DMS79 (cell line): ENCODE results near the gene MTRF1L.
"Not testable (repeated sequence)": the region's sequence is repeated elsewhere in the genome, so short reads cannot be mapped to it uniquely, and the experiment has no call there.

Experiments used
- DNase-seq: peaks from one replicate; lab custom pipeline; 2025; lab: John Stamatoyannopoulos, UW

The MTRF1L gene

GRCh38 chr6:152969688-152970418 is 32.7 kb downstream of the MTRF1L start:
- no peak for DNase-seq

DNA sequence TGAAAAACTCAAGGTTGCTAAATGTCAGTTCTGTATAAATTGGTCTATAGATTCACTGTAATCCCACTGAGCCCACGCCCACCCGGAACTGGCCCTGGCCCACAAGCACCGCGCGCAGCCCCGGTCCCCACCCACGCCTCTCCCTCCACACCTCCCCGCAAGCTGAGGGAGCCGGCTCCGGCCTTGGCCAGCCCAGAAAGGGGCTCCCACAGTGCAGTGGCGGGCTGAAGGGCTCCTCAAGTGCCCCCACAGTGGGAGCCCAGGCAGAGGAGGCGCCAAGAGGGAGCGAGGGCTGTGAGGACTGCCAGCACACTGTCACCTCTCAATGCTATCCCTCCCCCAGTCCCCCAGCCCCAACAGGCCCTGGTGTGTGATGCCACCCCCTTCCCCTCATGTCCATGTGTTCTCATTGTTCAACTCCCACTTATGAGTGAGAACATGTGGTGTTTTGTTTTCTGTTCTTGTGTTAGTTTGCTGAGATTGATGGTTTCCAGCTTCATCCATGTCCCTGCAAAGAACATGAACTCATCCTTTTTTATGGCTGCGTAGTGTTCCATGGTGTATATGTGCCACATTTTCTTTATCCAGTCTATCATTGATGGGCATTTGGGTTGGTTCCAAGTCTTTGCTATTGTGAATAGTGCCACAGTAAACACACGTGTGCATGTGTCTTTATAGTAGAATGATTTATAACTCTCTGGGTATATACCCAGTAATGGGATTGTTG is 36.2 kb downstream of the MTRF1L start:
- not testable (repeated sequence) for DNase-seq

GRCh38 chr6:152959333-152959732 is 43.2 kb downstream of the MTRF1L start:
- DNase-seq: no peak

DNA sequence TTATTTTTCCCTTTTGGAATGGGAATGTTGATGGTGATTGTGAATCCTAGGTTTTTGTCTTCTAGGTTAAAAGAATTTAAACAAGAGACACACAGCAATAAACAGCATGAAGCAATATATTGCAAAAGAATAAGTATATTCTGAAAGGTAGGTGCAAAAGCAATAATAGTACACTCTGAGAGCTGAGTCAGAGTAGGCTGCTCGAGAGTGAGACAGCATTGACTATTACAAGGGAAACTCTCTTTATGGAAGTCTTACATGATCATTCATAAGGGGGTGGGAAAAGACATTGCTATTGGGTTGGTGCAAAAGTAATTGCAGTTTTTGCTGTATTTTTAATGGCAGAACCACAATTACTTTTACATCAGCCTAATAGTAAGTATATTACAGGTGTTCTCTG is 44.7 kb downstream of the MTRF1L start:
- DNase-seq: no peak

GRCh38 chr6:152954443-152954842 is 48.1 kb downstream of the MTRF1L start:
- no peak for DNase-seq

GRCh38 chr6:152952866-152953509 is 49.5 kb downstream of the MTRF1L start:
- DNase-seq: no peak

DNA sequence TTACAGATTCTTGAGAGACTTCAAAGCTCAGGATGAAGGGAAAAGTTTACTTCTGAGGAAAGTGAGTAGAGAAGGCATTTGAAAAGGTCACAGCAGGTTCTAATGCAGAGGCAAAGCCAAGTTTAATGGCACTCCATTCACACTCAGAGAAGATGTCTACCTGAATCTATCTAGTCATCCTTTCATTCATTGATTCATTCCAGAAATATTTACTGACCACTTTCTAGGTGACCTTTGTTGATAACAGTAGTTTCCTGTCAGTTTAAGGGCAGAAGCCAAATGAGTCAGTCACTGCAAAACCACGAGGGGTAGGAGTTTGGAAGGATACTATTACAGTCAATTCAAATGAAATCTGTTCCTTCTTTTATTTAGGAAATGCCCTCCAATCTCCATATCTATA is 50.5 kb downstream of the MTRF1L start:
- no peak for DNase-seq

- no peak for DNase-seq
Measured at GRCh38 chr6:152950240-152950639, 52.3 kb downstream of the MTRF1L start.

- DNase-seq: no peak
Measured at GRCh38 chr6:152948150-152948768, 54.2 kb downstream of the MTRF1L start.

DNA sequence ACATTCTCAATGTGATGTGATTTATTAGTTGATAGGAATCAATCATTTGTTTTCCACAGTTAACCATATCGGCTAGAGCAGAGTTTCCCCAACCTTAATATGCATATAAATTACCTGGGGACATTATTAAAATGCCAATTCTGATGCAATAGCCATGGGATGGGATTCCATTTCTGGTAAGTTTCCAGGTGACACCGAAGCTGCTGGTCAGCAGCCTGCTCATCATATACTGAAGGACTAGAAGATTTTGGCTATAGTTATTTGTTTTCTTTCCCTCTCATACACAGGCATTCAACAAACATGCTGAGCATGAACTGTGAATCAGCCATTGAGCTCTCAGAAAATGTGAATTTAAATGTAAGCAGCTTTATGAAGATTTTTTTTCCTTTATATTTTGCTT is 55.5 kb downstream of the MTRF1L start:
- no peak for DNase-seq

DNA sequence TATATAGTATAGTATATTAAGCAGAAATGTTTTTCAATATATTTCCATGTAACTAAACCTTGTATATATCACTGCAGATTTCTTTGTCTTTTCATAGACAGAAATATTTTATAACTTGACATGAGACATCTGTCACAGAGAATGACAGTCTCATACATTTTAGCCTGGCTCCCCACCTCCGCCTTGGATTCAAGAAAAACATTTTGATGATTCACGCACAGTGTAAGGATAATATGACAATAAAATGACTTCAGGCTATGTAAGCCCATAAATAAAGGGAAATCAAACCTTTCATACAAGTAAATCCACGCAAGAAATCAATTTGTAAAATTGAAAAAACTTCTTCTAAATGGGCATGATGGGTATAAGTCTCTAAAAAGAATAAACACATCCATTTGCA is 56.0 kb downstream of the MTRF1L start:
- DNase-seq: no peak

- DNase-seq: no peak
Measured at GRCh38 chr6:152943260-152943897, 59.1 kb downstream of the MTRF1L start.

DNA sequence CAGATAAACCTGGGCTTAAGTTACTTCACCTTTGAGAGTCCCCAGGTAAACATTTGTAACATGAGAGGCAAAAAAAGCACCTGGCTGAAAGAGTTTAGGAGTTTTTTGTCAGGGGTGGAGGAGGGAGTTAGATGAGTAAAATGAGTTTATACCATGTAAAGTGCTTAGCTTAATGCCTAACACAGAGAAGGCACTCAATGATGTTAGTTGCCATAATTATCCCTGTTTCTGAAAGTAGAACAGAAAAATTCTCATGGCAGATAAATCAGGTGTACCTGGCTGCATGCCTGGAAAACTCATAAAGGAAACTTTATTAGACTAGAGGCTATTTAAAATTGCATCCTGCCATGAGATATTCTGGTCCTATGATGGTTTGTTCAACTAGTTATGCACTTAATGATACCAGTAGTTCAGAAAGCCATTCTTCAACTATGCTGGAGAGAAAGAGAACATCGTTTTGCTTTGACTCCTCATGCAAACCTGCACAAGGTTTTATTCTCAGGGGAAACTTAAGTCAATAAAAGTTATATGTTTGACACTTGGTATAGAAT is 60.1 kb downstream of the MTRF1L start:
- DNase-seq: no peak

DNA sequence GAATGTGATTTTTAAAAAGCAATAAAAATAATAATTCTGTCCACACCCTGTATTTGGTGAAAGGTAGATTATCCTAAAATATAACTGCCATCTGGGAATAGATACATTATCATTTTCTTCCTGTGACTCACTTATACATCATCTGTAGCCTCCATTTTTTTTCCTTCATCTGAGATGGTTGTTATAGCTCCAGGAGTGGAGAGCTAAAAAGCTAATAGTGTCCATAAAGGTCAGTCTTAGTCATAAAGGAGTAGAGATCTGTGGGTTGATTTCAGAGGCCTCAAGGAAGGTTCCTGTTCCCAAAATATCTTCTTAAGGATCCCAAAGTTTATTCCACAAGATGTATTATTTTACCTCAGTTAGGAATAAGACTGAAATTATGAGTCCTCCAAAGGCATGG is 60.8 kb downstream of the MTRF1L start:
- no peak for DNase-seq
